Measurements from ENCODE around the gene SIK3. TPM values are rescaled to one million over a fixed set of nuclear protein-coding genes. Genes with fewer than 3 reads are reported as not detected.

SIK3 gene
- total RNA-seq, 1 experiment from 2014 or later: 9.2 TPM

- no peak for DNase-seq (ENCODE audit: low read depth, low spot score)
- in situ Hi-C loops (cut with HindIII; ENCODE audit: low pct_unique_long_range_greater_than_20kb, low sequenced_read_pairs): no loop called here
Observed at GRCh38 chr11:116827461-116827860, 270.8 kb downstream of the SIK3 start.

- in situ Hi-C loops (cut with HindIII; ENCODE audit: low pct_unique_long_range_greater_than_20kb, low sequenced_read_pairs): no loop called here
- DNase-seq (ENCODE audit: low read depth, low spot score): no peak
Observed at GRCh38 chr11:116826751-116827431, 271.3 kb downstream of the SIK3 start.

- in situ Hi-C loops (cut with HindIII; ENCODE audit: low pct_unique_long_range_greater_than_20kb, low sequenced_read_pairs): no loop called here
- DNase-seq (ENCODE audit: low read depth, low spot score): no peak
Observed at GRCh38 chr11:116825854-116826750, 272.1 kb downstream of the SIK3 start.

GRCh38 chr11:116825434-116825833, 272.8 kb downstream of the SIK3 start:
- DNase-seq (ENCODE audit: low read depth, low spot score): no peak

GRCh38 chr11:116823031-116823843, 275.0 kb downstream of the SIK3 start, which contains the start of gene APOA4:
APOA4 (minus strand) TSS chr11:116823304; CDS start chr11:116823191, 113 bp downstream.
- no peak for DNase-seq (ENCODE audit: low read depth, low spot score)
- in situ Hi-C loops (cut with HindIII; ENCODE audit: low pct_unique_long_range_greater_than_20kb, low sequenced_read_pairs): no loop called here

More at GRCh38 chr11:116825434-116825833, 272.8 kb downstream of the SIK3 start:
- in situ Hi-C loops (cut with HindIII; ENCODE audit: low pct_unique_long_range_greater_than_20kb, low sequenced_read_pairs): no loop called here

GRCh38 chr11:116822575-116822974, 275.7 kb downstream of the SIK3 start:
- in situ Hi-C loops (cut with HindIII; ENCODE audit: low pct_unique_long_range_greater_than_20kb, low sequenced_read_pairs): no loop called here
- DNase-seq (ENCODE audit: low read depth, low spot score): no peak

GRCh38 chr11:116821050-116821918, 276.9 kb downstream of the SIK3 start:
- DNase-seq (ENCODE audit: low read depth, low spot score): no peak
- in situ Hi-C loops (cut with HindIII; ENCODE audit: low pct_unique_long_range_greater_than_20kb, low sequenced_read_pairs): no loop called here

GRCh38 chr11:116819049-116819448, 279.2 kb downstream of the SIK3 start:
- DNase-seq (ENCODE audit: low read depth, low spot score): no peak
- in situ Hi-C loops (cut with HindIII; ENCODE audit: low pct_unique_long_range_greater_than_20kb, low sequenced_read_pairs): no loop called here

GRCh38 chr11:116814502-116814901, 283.7 kb downstream of the SIK3 start:
- no peak for DNase-seq (ENCODE audit: low read depth, low spot score)
- in situ Hi-C loops (cut with HindIII; ENCODE audit: low pct_unique_long_range_greater_than_20kb, low sequenced_read_pairs): no loop called here

- in situ Hi-C loops (cut with HindIII; ENCODE audit: low pct_unique_long_range_greater_than_20kb, low sequenced_read_pairs): no loop called here
- DNase-seq (ENCODE audit: low read depth, low spot score): no peak
Observed at GRCh38 chr11:116813781-116814471, 284.3 kb downstream of the SIK3 start.

GRCh38 chr11:116813170-116813569, 285.1 kb downstream of the SIK3 start:
- no peak for DNase-seq (ENCODE audit: low read depth, low spot score)
- in situ Hi-C loops (cut with HindIII; ENCODE audit: low pct_unique_long_range_greater_than_20kb, low sequenced_read_pairs): no loop called here

- DNase-seq (ENCODE audit: low read depth, low spot score): no peak
- in situ Hi-C loops (cut with HindIII; ENCODE audit: low pct_unique_long_range_greater_than_20kb, low sequenced_read_pairs): no loop called here
Observed at GRCh38 chr11:116812109-116812508, 286.1 kb downstream of the SIK3 start.

GRCh38 chr11:116811194-116811593, 287.0 kb downstream of the SIK3 start:
- in situ Hi-C loops (cut with HindIII; ENCODE audit: low pct_unique_long_range_greater_than_20kb, low sequenced_read_pairs): no loop called here
- no peak for DNase-seq (ENCODE audit: low read depth, low spot score)

- in situ Hi-C loops (cut with HindIII; ENCODE audit: low pct_unique_long_range_greater_than_20kb, low sequenced_read_pairs): no loop called here
- DNase-seq (ENCODE audit: low read depth, low spot score): no peak
Observed at GRCh38 chr11:116808262-116809175, 289.7 kb downstream of the SIK3 start.

- DNase-seq (ENCODE audit: low read depth, low spot score): no peak
- in situ Hi-C loops (cut with HindIII; ENCODE audit: low pct_unique_long_range_greater_than_20kb, low sequenced_read_pairs): no loop called here
Observed at GRCh38 chr11:116807601-116808261, 290.5 kb downstream of the SIK3 start.
